ENCODE results near the gene PINLYP. TPM values are rescaled to one million over a fixed set of nuclear protein-coding genes. Genes with fewer than 3 reads are reported as not detected.
"Not testable (repeated sequence)": the region's sequence is repeated elsewhere in the genome, so short reads cannot be mapped to it uniquely, and the experiment has no call there.

PINLYP gene
- total RNA-seq, 1 donor from 2014 or later: 4.7 TPM

DNA sequence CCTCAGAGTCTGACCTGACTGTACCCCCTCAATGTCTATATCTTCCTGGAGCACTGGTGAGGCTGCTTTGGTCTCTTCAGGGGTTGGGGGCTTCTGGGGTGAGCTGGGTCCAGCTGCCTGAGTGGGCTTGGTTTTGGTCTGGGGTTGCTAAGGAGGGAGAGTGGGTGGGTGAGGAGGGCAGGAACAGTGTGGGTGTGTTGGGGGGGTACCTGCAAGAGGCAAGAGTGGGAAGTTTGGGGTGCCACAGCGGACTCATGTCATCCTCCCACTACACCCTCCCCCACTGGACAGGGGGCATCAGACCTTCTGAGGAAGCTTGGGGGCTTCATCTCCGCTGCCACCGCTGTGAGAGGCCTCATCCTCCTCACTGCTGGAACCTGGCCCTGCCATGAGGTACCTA lies 29.0 kb upstream of the PINLYP start:
- Histone ChIP-seq H3K36me3 (peaks cover 61% of the 10 kb centered on the region), H3K4me3 (no peak overlapping the region), H3K4me1 (no peaks in the 10 kb centered on the region), H3K27ac (no peak overlapping the region), H3K9me3 (no peaks in the 10 kb centered on the region), H3K27me3 (no peaks in the 10 kb centered on the region)
- TF ChIP-seq CTCF (IDR thresholded peaks at IDR 0.05): no peak
- intact Hi-C loops (cut with DNase I): no loop called here
- DNase-seq (no peak), ATAC-seq (no peak)

GRCh38 chr19:43547926-43548325 lies 27.7 kb upstream of the PINLYP start:
- H3K4me3 ChIP-seq; H3K27ac ChIP-seq; ATAC-seq; intact Hi-C loops (cut with DNase I); H3K27me3 ChIP-seq; H3K4me1 ChIP-seq; H3K9me3 ChIP-seq; DNase-seq: not testable (repeated sequence)
- H3K36me3 ChIP-seq: peaks cover 55% of the 10 kb centered on the region

- no peaks in the 10 kb centered on the region for H3K27me3 ChIP-seq
- no peaks in the 10 kb centered on the region for H3K4me1 ChIP-seq
- peaks cover 51% of the 10 kb centered on the region for H3K36me3 ChIP-seq
- ATAC-seq (no peak), DNase-seq (no peak)
- H3K27ac ChIP-seq: no peak overlapping the region
- intact Hi-C loops (cut with DNase I): no loop called here
- TF ChIP-seq CTCF (IDR thresholded peaks at IDR 0.05): no peak
- no peak overlapping the region for H3K4me3 ChIP-seq
- no peaks in the 10 kb centered on the region for H3K9me3 ChIP-seq
Measured at GRCh38 chr19:43548706-43549105, 26.9 kb upstream of the PINLYP start.

- Histone ChIP-seq H3K36me3 (peaks cover 37% of the 10 kb centered on the region), H3K9me3 (no peaks in the 10 kb centered on the region), H3K27ac (no peak overlapping the region), H3K4me3 (no peak overlapping the region), H3K4me1 (no peaks in the 10 kb centered on the region), H3K27me3 (no peaks in the 10 kb centered on the region)
- no peak for ATAC-seq
- TF ChIP-seq CTCF (IDR thresholded peaks at IDR 0.05): no peak
- intact Hi-C loops (cut with DNase I): no loop called here
- no peak for DNase-seq
Measured at GRCh38 chr19:43551399-43552197, 24.0 kb upstream of the PINLYP start.

DNA sequence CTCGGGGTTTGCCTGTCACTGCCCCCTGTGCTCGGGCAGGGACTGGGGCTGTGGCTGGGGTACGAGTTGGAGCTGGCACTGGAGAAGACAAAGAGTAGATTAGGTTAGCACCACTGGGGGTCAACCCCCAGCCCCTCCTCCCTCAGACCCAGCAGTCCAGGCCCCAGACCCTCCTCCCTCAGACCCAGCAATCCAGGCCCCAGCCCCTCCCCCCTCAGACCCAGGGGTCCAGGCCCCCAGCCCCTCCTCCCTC lies 23.5 kb upstream of the PINLYP start:
- no peak for TF ChIP-seq CTCF (IDR thresholded peaks at IDR 0.05)
- H3K36me3 ChIP-seq: peaks cover 38% of the 10 kb centered on the region
- intact Hi-C loops (cut with DNase I): no loop called here
- no peaks in the 10 kb centered on the region for H3K27me3 ChIP-seq
- no peaks in the 10 kb centered on the region for H3K9me3 ChIP-seq
- H3K4me3 ChIP-seq: no peak overlapping the region
- ATAC-seq: no peak
- H3K27ac ChIP-seq: no peak overlapping the region
- DNase-seq: no peak
- H3K4me1 ChIP-seq: no peaks in the 10 kb centered on the region

GRCh38 chr19:43552616-43553015 lies 23.0 kb upstream of the PINLYP start:
- Histone ChIP-seq H3K27ac (no peak overlapping the region), H3K27me3 (no peaks in the 10 kb centered on the region), H3K36me3 (peaks cover 42% of the 10 kb centered on the region), H3K4me1 (no peaks in the 10 kb centered on the region), H3K4me3 (no peak overlapping the region), H3K9me3 (no peaks in the 10 kb centered on the region)
- no peak for TF ChIP-seq CTCF (IDR thresholded peaks at IDR 0.05)
- DNase-seq: no peak
- intact Hi-C loops (cut with DNase I): no loop called here
- ATAC-seq: no peak

All from upper lobe of right lung (tissue), 1 donor.